Measurements from ENCODE around the gene TOX2.

DNA sequence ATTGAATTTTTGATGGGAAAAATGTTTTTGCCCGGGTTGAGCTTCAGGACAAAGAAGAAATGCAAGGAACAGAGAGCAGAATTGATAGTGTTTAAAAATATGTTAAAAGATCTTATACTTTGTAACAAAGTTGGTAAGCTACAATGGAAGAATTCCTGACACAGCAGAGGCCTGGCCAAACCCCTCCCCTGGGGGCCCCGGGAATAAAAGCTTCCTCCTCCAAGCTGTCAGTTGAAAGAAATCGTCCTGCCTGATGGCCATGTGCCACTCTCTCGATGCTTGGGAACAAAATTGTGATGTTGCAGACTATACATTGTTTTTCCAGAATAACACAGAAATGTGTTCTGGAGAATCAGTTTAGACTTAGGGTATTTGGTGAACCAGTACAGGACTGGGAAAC lies 14.2 kb upstream of the TOX2 start:
- TF ChIP-seq POLR2AphosphoS5 (IDR thresholded peaks at IDR 0.05) (no peak), POLR2A (IDR thresholded peaks at IDR 0.05) (no peak)

Measured in prostate gland (tissue), 1 donor.